GM12878 (cell line): ENCODE data around the gene ATXN2. TPM values are rescaled to one million over a fixed set of nuclear protein-coding genes. Genes with fewer than 3 reads are reported as not detected.

Experiments used
- ATAC-seq: fragments of 200-7000 bp; cut with Tn5 transposase; 3 replicates; pipeline ENCODE4 v1.9.1; 2020; ENCODE audit warnings: mild to moderate bottlenecking, moderate library complexity
- BruUV-seq: library from RNA; stranded (reverse); fragments of 400-500 nt; replicated peaks from 2 replicates; lab custom pipeline; 2021; lab: Mats Ljungman, UMichigan
- CTCF ChIA-PET: fragments of 300-600 bp; sonication (Branson Sonifier 250); formaldehyde crosslinking; extraction: SDS; loops from one replicate; lab custom pipeline; 2021; ENCODE audit warnings: inconsistent platforms; lab: Yijun Ruan, JAX
- POLR2A ChIA-PET: fragments of 350-600 bp; formaldehyde crosslinking; extraction: SDS; loops from one replicate; lab custom pipeline; 2021; ENCODE audit warnings: inconsistent platforms; lab: Charles Lee
- RAD21 ChIA-PET: fragments of 300-600 bp; sonication (Branson Sonifier 250); formaldehyde crosslinking; loops from one replicate; lab custom pipeline; 2023; ENCODE audit warnings: antibody characterized with exemption; ENCODE audit not compliant: unreplicated experiment; lab: Charles Lee
- SMC1A ChIA-PET: fragments of 300-600 bp; sonication (Branson Sonifier 250); formaldehyde crosslinking; loops from one replicate; lab custom pipeline; 2023; ENCODE audit not compliant: unreplicated experiment, uncharacterized antibody; lab: Charles Lee
- DNase-seq: peaks from one replicate; pipeline ENCODE4 v3.0.0-alpha.2; 2011; ENCODE audit warnings: low read depth, low spot score
- FAIRE-seq: peaks from 3 replicates; lab custom pipeline; 2011; peaks lifted over from hg19 to GRCh38; lab: Jason Lieb, UNC
- H2AFZ ChIP-seq: 2 replicates; pipeline ENCODE4 v1.6.0; 2011; ENCODE audit warnings: low read depth, low read length, control low read depth; ENCODE audit not compliant: control insufficient read depth
- H3K27ac ChIP-seq: 2 replicates; pipeline ENCODE4 v1.5.1; 2011; ENCODE audit warnings: control low read depth; ENCODE audit not compliant: control insufficient read depth, insufficient read depth
- H3K27me3 ChIP-seq, 2 experiments: replicated peaks in 1 of 2; 2 replicates each; pipeline versions ENCODE4 v1.6.0 to v1.6.1; 2011; ENCODE audit warnings: low read length in 1 of 2; ENCODE audit not compliant: control insufficient read depth in 2 of 2, insufficient read depth in 2 of 2
- H3K36me3 ChIP-seq, 2 experiments: 2 replicates each; pipeline ENCODE4 v1.5.1; 2011; ENCODE audit warnings: low read length in 1 of 2; ENCODE audit not compliant: control insufficient read depth in 2 of 2, insufficient read depth in 2 of 2
- H3K4me1 ChIP-seq: 2 replicates; pipeline ENCODE4 v1.6.1; 2011; ENCODE audit warnings: mild to moderate bottlenecking, low read length, moderate library complexity, mixed read lengths; ENCODE audit not compliant: control insufficient read depth, insufficient read depth
- H3K4me2 ChIP-seq: 2 replicates; pipeline ENCODE4 v1.6.0; 2011; ENCODE audit warnings: control low read depth; ENCODE audit not compliant: control insufficient read depth, insufficient read depth
- H3K4me3 ChIP-seq: fragments of 200-600 bp; sonication (generic); 2 replicates; pipeline ENCODE4 v1.5.1; 2016
- H3K79me2 ChIP-seq: 2 replicates; pipeline ENCODE4 v1.6.0; 2011; ENCODE audit warnings: low read length; ENCODE audit not compliant: control insufficient read depth, insufficient read depth
- H3K9ac ChIP-seq: 2 replicates; pipeline ENCODE4 v1.8.0; 2011; ENCODE audit warnings: low read length, control low read depth, mixed read lengths; ENCODE audit not compliant: control insufficient read depth, insufficient read depth
- H3K9me3 ChIP-seq: replicated peaks from 3 replicates; pipeline ENCODE4 v1.5.1; 2011; ENCODE audit warnings: mild to moderate bottlenecking, low read length; ENCODE audit not compliant: control insufficient read depth, insufficient read depth
- H4K20me1 ChIP-seq: 2 replicates; pipeline ENCODE4 v1.6.0; 2011; ENCODE audit not compliant: control insufficient read depth, insufficient read depth
- CHD1 ChIP-seq: IDR thresholded peaks from 2 replicates; pipeline ENCODE4 v1.6.1; 2012; ENCODE audit warnings: low read depth, low read length, improper control_type of control experiment
- EP300 ChIP-seq, 2 experiments: fragments of 150-350 bp in 1 of 2; IDR thresholded peaks; 2 replicates each; pipeline ENCODE4 v1.6.1; 2011 to 2012; ENCODE audit warnings: low read depth in 2 of 2, low read length in 2 of 2, borderline replicate concordance in 1 of 2, improper control_type of control experiment in 1 of 2, inconsistent platforms in 1 of 2; ENCODE audit not compliant: control insufficient read depth in 1 of 2
- IRF3 ChIP-seq: fragments of 450-650 bp; IDR thresholded peaks from 2 replicates; pipeline ENCODE4 v1.6.1; 2014; ENCODE audit warnings: mild to moderate bottlenecking
- MXI1 ChIP-seq: fragments of 150-350 bp; IDR thresholded peaks from 2 replicates; pipeline ENCODE4 v1.6.1; 2011; ENCODE audit warnings: low read depth, mild to moderate bottlenecking, inconsistent platforms, low read length, improper control_type of control experiment
- NBN ChIP-seq: fragments of 450-650 bp; IDR thresholded peaks from 2 replicates; pipeline ENCODE4 v1.6.1; 2016
- PML ChIP-seq: IDR thresholded peaks from 2 replicates; pipeline ENCODE4 v1.6.1; 2012; ENCODE audit warnings: low read length, inconsistent platforms
- SIN3A ChIP-seq: IDR thresholded peaks from 2 replicates; pipeline ENCODE4 v1.6.1; 2012; ENCODE audit warnings: low read depth, low read length, improper control_type of control experiment
- USF1 ChIP-seq: IDR thresholded peaks from 2 replicates; pipeline ENCODE4 v1.6.1; 2011; ENCODE audit warnings: borderline replicate concordance, low read depth, mild to moderate bottlenecking, moderate library complexity, mixed read lengths, low read length; ENCODE audit not compliant: insufficient read depth; ENCODE audit errors: extremely low read length
- WGBS: methylation state at CpG from one replicate; pipeline ENCODE4 v1.1.6; 2016; ENCODE audit warnings: low lambda C conversion rate; ENCODE audit not compliant: insufficient replicate concordance, insufficient coverage; ENCODE audit errors: missing lambda C conversion rate; 5-methylcytosine and 5-hydroxymethylcytosine counted together
- in situ Hi-C: fragments of 300-500 bp; cut with MboI; formaldehyde crosslinking; loops from 9 replicates; pipeline ENCODE4 v1.14.3; 2018; ENCODE audit warnings: mixed read lengths
- intact Hi-C: fragments of 100-400 bp; cut with micrococcal nuclease; formaldehyde crosslinking; loops from one replicate; pipeline ENCODE4 v1.14.2; 2022; ENCODE audit not compliant: unreplicated experiment
- polyA plus RNA-seq, 11 experiments: library from polyadenylated mRNA; depleted of rRNA in 4 of 11; unstranded in 6 of 11; stranded (reverse) in 5 of 11; fragments of >200 nt; fragmentation: Nextera tagmentation in 4 of 11; fragmentation: Illumina TruSeq in 1 of 11; extraction: Ambion mirVana in 4 of 11; extraction: Trizol in 1 of 11; gene quantifications; 1 replicate in 1 of 11; 2 replicates in 10 of 11; pipeline versions ENCODE4 v1.2.1 to v1.2.3, GENCODE V29; 2011 to 2016; ENCODE audit warnings: inconsistent platforms in 2 of 11, missing spikeins in 2 of 11, low read depth in 1 of 11
- total RNA-seq, 4 experiments: library from RNA; depleted of rRNA in 3 of 4; stranded (reverse); fragments of >200 nt in 3 of 4; fragmentation: Illumina TruSeq in 1 of 4; extraction: Trizol in 1 of 4; gene quantifications; 2 replicates each; pipeline versions ENCODE4 v1.2.1 to v1.2.3, GENCODE V29; 2013 to 2021

Gene ATXN2
- total and polyA plus RNA-seq, 10 of the 15 experiments (the other 5 are each of a cell fraction or from before 2014, with no cell fraction given) = 8.8 to 31.5 (median 19.0) TPM

GRCh38 chr12:111586986-111587385 lies 12.1 kb downstream of the ATXN2 start:
- H2AFZ ChIP-seq = no peak overlapping the region
- WGBS = 92% methylated on average over 4 of the region's 4 CpGs
- no peak for TF ChIP-seq USF1
- no peak for TF ChIP-seq PML
- TF ChIP-seq CHD1 = no peak
- no peak for TF ChIP-seq MXI1
- no peak for TF ChIP-seq IRF3
- no peak for TF ChIP-seq SIN3A
- TF ChIP-seq NBN = no peak
- no peak for TF ChIP-seq EP300 (IDR thresholded peaks at IDR 0.05; ENCODE audit: borderline replicate concordance in 1 of 2, control insufficient read depth in 1 of 2, low read depth in 2 of 2, low read length in 2 of 2)
- peaks cover 0 to 3% of the 10 kb centered on the region in 2 experiments; a peak in 1 of 4 replicates for H3K36me3 ChIP-seq
- H4K20me1 ChIP-seq = no peaks in the 10 kb centered on the region
- no peak overlapping the region for H3K9ac ChIP-seq
- H3K4me3 ChIP-seq = no peak overlapping the region
- in situ Hi-C loops = no loop called here
- no peak for FAIRE-seq
- peaks cover 52% of the 10 kb centered on the region for H3K79me2 ChIP-seq
- POLR2A ChIA-PET = interaction anchor here (0.6 to 0.7 kb wide), 2 partner anchors 18 to 72 kb away, joined by 3 to 4 read pairs; no protein-coding TSS in a partner anchor
- RAD21 ChIA-PET = interaction anchor here (0.6 kb wide), 1 partner anchor 511 kb away, joined by 3 read pairs; no protein-coding TSS in a partner anchor
- H3K4me1 ChIP-seq = no peaks in the 10 kb centered on the region; the same call in 1 of the 2 replicates
- CTCF ChIA-PET = no interaction called here
- no peaks in the 10 kb centered on the region for H3K9me3 ChIP-seq
- intact Hi-C loops = no loop called here
- no peak overlapping the region for H3K27ac ChIP-seq
- BruUV-seq = TSS peak; percentile 24
- no peak for ATAC-seq
- no peaks in the 10 kb centered on the region for H3K27me3 ChIP-seq
- SMC1A ChIA-PET = interaction anchor here (1.1 kb wide), 1 partner anchor 190 kb away, joined by 3 read pairs; no protein-coding TSS in a partner anchor
- no peak for DNase-seq
- no peak overlapping the region for H3K4me2 ChIP-seq
